CD4-positive, alpha-beta T cell treated with Interleukin-6 for 4 hours (primary cell): Measurements from ENCODE around the gene ADRA2B.

Source experiments
- DNase-seq: peaks from one replicate; pipeline ENCODE4 v3.0.0-alpha.2; 2020; ENCODE audit warnings: mixed read lengths

ADRA2B gene

GRCh38 chr2:96115631-96116423 is 544 bp downstream of the ADRA2B start:
- no peak for DNase-seq

- DNase-seq, result no peak
Measured at GRCh38 chr2:96114903-96115581, 1.3 kb downstream of the ADRA2B start.

DNA sequence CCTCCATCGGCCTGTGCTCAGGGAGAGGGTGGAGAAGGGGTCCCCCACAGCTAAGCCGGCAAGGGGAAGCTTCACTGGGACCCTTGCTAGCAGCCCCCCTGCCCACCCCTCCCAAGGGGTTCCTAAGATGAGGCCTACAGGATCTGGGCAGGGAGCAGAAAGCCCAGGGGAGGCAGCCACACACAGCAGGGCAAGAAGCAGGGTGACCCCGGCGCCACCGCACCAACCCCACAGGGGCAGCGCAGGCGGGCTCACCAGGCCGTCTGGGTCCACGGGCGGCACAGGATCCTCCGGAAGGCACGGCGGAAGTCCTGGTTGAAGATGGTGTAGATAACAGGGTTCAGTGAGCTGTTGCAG is 1.8 kb downstream of the ADRA2B start:
- no peak for DNase-seq

DNA sequence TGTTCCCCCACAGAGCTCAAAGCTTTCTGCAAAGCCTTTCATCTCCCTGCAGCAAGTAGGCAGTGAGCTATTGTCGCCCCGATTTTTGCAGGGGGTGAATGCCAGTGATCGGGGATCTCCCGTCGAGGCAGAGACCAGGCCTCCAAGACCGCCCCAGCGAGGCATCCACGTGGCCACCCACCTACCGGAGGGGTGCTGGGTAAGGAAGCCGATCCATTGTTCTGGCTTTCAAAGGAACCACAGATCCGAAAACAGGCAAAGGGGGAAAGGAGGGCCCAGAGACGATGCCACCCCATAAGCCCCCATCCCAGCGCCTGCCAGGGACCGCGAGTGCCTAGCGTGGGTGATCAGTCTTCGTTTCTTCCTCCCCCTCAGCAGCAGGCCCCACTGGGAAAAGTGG is 2.4 kb downstream of the ADRA2B start:
- DNase-seq, result no peak

DNA sequence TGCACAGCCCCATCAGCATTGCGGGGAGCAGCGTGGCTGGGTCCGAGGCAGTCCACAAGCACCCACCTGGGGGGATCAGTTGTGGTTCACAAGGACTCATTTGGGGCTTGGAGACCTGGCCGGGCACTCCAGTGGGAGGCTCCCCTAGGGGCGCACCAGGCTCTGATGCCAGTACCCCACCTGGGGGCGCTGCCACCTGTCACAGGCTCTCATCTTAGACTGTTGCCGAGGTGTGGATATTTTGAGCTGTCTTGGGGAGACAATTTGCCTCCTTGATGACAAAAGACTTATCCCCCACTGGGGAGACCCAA is 3.0 kb downstream of the ADRA2B start:
- DNase-seq, result peak; percentile 26

DNA sequence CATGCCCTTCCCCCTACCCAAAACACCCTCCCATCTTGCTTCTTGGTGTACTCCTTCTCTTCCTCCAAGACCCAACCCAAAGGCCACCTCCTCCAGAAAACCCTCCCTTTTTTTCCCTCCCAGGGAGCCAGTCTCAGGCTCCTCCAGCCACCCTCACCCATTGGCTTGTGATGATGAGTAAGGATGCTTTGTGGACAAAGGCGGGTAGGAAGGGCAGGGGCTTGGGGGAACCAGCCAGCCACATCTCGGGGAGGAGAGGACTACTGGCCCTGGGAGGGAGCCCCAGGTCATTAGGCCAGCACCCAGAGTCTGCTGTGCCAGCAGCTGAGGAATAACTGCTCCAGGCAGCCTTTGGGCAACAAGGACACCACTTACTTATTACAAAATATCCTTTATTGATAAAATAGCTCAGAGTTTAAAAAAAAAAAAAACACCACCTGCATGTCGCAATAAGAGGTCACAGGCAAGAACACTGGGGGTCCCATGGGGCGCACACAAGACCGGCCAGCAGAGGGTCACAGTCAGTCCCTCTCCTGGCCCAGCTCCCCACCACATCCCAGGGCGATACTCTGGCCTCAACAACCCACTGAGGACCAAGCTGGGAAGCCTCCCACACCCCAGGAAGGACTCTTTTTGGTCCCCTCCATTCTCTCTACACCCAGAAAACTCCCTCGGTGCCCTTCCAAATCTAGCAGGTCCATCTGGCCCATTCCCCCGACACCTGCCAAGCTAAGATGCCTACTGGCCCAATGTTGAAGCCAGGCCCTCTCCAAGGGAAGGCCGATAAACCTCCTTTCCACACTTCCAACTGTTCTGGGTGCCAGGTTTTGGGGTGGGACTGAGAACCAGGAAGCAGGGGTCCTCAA is 3.6 kb downstream of the ADRA2B start:
- DNase-seq, result no peak

DNA sequence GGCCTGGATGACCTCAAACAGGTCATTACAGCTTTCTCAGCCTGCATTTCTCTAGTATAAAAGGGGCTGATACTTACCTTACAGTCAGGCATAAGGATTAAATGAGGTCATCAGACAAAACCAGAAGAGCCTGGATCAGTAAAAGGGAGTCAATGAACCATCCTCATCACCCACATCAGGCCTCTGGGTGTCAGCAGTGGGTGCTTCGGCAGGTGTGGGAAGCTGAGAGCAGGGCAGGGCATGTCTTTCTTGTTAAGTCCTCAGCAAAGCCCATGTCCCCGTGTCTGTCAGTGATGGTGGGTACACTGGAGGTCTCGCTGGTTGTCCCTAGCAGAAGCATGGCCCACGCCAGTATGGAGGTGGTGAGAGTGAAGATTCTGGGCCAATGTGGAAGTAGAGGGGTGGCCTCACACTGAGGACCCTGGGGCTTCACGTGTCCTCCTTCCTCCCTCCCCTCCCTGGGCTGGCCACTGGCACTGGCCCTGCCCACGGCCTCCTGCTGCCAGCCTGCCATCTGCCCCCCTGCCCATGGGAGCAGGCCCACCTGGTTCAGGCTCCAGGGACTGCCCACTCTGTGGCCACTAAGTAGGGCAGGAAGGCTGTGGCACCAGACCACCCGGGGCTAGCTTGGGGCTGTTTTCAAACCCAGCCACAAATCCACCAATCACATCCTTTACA is 4.4 kb downstream of the ADRA2B start:
- DNase-seq, result no peak

GRCh38 chr2:96111257-96111640 is 5.1 kb downstream of the ADRA2B start:
- DNase-seq, result no peak

GRCh38 chr2:96110621-96111256 is 5.6 kb downstream of the ADRA2B start:
- DNase-seq, result no peak

DNA sequence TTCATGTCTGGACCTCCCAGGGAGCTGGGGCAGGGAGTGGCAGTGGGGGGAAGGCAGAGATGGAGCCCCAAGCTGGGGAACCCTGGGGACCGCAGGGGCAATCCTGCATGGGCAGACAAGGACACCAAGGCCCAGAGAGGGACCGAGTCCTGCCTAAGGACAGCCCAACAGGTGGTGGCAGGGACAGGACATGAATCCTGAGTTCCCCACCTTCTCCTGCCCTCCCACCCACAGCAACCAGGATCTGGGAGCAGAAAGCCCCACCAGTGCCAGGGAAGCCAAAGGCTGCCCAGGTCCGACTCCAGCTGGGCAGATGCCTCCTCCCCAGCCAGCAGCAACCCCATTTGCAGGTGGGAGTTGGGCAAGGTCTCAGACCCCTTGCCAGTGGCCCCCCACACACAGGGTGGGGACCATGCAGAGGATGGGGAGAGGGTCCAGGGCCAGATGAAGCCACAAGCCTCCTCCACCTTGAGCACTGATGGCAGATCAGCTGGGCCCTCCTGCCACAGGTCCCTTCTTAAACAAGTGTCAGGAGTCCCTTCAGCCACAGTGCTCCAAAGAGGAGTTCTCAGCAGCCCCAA is 6.3 kb downstream of the ADRA2B start:
- no peak for DNase-seq

DNA sequence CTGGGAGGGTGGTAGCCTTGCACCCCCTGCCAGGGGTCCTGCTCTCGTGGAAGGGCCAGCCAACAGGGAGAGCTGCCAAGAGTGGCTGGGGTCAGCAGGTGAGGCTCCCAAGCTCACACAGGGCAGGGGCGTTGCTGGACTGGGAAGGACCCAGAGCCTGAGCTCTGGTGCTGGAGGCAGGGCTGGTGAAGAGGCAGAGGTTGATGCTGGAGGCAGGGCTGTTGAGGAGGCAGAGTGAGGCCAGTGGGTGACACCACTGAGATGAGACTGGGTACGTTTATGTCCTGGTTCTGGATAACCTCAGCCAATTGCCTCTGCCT is 7.0 kb downstream of the ADRA2B start:
- no peak for DNase-seq

DNA sequence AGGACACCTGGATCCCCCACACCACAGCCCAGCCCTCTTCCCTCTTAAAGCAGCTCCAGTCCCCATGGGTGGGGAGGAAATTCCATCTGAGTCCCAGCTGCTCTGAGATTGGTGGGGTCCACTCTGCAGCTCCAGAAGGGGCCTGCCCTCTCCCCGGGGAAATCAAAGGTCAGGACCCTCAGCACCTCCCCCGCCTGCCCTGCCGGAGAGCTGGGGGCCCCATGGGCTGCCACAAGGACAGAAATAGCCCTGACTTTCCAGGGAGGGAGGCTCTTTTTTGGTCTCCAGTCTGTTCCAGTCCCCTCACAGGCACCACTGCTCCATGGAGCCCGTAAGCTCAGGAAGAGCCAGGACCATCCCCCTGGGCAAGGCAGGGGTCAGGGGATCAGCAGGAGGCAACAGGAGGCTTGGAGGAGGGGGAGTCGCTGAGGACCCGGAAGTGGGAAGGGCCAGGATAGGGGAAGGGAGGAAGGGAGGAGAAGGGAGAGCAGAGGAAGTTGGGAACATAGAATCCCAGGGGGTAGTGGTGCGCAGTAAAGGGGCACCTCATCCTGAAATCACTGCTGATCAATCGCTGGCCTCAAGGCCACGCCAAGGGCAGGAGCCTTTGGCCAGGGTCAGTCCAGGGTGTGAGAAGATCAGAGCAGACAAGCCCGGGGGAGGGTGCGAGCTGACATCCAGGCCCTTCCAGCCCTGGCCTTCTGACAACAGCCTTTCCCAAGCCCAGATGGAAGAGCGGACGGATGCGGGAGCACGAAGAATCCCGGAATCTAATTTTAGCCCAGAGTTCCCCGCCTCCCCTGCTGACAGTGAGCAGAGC is 7.6 kb downstream of the ADRA2B start:
- no peak for DNase-seq

GRCh38 chr2:96108151-96108540 is 8.2 kb downstream of the ADRA2B start:
- no peak for DNase-seq

GRCh38 chr2:96107708-96108065 is 8.7 kb downstream of the ADRA2B start:
- no peak for DNase-seq

DNA sequence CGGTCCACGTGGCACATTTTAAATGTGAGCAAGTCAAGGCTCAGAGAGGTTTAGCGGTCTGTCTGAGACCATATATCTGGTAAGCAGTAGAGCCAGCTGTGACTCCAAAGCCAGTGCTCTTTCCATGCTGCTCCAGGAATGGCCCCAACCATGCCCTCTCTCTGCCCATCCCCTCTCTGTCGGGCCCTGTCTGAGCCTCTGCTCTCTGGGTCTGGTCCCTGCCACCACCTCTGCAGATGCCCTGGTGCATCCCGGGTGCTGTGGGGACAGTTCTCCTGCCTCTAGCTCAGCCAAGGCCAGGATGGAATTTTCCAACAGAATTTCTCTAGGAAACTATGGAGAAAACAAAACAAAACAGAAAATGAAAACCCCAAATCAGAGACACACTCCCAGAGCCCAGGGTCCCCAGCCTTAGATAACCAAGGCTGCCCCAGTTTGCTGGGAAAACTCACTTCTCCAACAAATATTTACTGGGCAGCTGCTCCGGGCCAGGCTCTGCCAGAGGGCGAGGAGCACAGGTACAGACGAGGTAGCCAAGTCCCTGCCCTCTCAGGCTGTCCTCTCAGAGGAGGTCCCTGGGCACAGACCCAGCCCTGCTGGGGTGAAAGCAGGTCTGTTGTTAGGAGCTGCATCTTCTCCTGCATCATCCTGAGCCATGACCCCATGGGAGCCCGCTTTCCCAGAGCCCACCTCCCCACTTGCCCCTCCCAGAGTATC is 9.2 kb downstream of the ADRA2B start:
- no peak for DNase-seq

DNA sequence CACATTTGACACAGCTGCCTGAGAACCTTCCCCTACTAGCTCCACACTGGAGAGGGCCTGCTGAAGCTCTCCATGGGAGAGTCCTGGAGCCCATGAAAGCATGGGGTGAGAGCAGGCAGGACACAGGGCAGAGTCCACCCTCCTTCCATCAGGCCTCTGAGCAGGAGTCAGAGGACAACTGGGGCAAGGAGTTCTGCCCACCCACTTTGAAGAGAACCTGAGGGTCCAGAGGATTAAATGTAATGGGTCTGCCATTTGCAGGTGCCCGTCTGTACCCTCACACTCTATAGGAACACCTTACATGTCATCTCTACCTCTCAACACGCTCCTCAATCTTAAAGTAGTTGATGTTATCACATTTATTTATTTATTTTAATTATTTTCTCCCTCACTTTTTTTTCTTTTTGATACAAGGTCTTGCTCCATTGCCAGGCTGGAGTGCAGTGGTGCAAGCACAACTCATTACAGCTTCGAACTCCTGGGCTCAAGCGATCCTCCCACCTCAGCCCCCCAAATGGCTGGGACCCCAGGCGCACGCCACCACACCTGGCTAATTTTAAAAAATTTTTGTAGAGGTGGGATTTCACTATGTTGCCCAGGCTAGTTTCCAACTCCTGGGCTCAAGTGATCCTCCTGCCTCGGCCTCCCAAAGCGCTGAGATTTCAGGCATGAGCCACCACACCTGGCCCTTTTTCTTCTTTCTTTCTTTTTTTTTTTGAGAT is 10.2 kb downstream of the ADRA2B start:
- DNase-seq, result no peak

DNA sequence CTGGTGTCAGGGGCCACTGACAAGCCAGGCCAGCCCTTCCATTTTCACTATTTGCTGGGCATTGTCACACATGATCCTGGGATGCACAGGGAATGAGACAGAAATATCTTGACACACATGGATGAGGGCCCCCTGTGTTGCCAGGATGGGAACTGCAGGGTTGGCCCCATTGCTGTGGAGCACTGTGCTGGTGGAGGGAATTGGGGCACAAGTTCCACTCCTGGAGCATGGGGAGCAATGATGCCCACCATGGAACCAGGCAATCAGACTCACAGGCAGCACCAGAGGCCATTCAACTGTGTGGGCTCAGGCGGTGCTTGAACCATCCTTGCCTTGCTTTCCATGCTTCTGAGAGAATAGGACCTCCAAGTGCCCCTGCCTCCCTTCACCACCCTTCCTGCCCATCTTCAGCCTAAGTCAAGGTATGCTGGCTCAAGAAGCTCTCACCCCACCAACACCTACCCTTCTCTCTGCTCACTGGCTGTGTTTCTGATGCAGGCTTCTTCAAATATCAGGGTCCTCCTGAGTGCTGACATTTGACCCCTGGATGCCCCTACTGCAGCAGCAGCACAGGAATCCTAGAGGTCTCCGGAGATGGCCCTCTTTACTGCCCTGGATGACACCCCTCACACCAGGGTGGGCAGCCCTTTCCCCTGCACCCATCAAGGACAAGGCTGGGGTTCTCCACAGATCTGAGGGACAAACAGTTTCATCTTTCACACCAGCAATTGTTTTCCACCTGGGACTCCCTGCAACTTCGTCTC is 11.0 kb downstream of the ADRA2B start:
- no peak for DNase-seq

GRCh38 chr2:96104487-96104861 is 11.9 kb downstream of the ADRA2B start:
- DNase-seq, result no peak

- no peak for DNase-seq
Measured at GRCh38 chr2:96103761-96104486, 12.4 kb downstream of the ADRA2B start.
